SK-N-MC (cell line): ENCODE measurements around the gene IFT80.

Experiments
- EZH2 ChIP-seq: fragments of 200-600 bp; sonication (generic); IDR thresholded peaks from one replicate; pipeline ENCODE4 v1.6.1; 2017; ENCODE audit warnings: antibody characterized with exemption
- FOXP2 ChIP-seq: optimal IDR thresholded peaks from 2 replicates; pipeline ENCODE3; 2011; ENCODE audit warnings: mild to moderate bottlenecking, moderate library complexity; ENCODE audit not compliant: insufficient read depth; ENCODE audit errors: extremely low read length, control extremely low read depth
- POLR2AphosphoS5 ChIP-seq: IDR thresholded peaks from 2 replicates; pipeline ENCODE4 v1.6.1; 2012; ENCODE audit warnings: mild to moderate bottlenecking, low read depth, low read length, borderline replicate concordance

GRCh38 chr3:160379628-160380214 lies 19.3 kb downstream of the IFT80 start:
- TF ChIP-seq POLR2AphosphoS5 = no peak
- TF ChIP-seq EZH2 = no peak
- TF ChIP-seq FOXP2 = no peak
